IPS DF 6.9 (cell line): ENCODE measurements around the gene NRAP.

Source experiments
- DNase-seq: peaks from one replicate; pipeline ENCODE4 v3.0.0-alpha.2; 2013; ENCODE audit warnings: low read depth, low spot score
- H3K27ac ChIP-seq: one replicate; pipeline ENCODE4 v1.5.1; 2013; ENCODE audit warnings: low read length, control low read depth
- H3K27me3 ChIP-seq: 2 replicates; pipeline ENCODE4 v1.6.1; 2013; ENCODE audit warnings: mild to moderate bottlenecking, low read length; ENCODE audit not compliant: control insufficient read depth, insufficient read depth
- H3K36me3 ChIP-seq: 2 replicates; pipeline ENCODE4 v1.6.1; 2013; ENCODE audit warnings: low read length; ENCODE audit not compliant: control insufficient read depth, insufficient read depth
- H3K4me1 ChIP-seq: 2 replicates; pipeline ENCODE4 v1.6.1; 2013; ENCODE audit warnings: low read length; ENCODE audit not compliant: control insufficient read depth, insufficient read depth
- H3K4me3 ChIP-seq: 2 replicates; pipeline ENCODE4 v1.5.1; 2013; ENCODE audit warnings: mild to moderate bottlenecking, low read length
- H3K9me3 ChIP-seq: 2 replicates; pipeline ENCODE4 v1.6.1; 2013; ENCODE audit warnings: low read length, inconsistent platforms; ENCODE audit not compliant: control insufficient read depth, insufficient read depth
- WGBS: extraction: QIAGEN DNeasy Blood & Tissue Kit; methylation state at CpG from one replicate; pipeline ENCODE4 v1.1.7; 2013; ENCODE audit warnings: mixed read lengths, missing lambda C conversion rate; ENCODE audit not compliant: insufficient read length, insufficient coverage; 5-methylcytosine and 5-hydroxymethylcytosine counted together

Gene NRAP

DNA sequence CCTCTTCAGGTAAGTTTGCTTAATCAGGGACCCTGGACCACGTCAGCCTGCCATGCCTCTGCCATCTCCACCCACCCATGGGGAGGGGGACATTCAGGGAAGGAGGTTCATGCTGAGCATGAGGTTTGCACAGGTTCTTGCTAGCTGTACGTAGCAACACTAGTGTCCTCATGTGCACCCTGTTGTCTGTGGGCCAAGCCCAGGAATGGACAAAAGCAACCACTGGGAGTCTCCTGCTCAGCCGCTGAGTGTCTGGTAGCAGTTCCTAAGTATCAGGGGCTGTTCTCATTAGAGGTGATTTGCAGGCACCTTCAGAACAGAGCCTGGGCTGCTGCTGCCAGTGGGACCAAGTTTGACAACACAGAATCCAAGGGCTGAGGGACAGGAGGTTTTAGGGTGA is 33.8 kb upstream of the NRAP start:
- H3K9me3 ChIP-seq = no peaks in the 10 kb centered on the region
- no peak overlapping the region for H3K4me3 ChIP-seq
- H3K27me3 ChIP-seq = no peaks in the 10 kb centered on the region
- H3K36me3 ChIP-seq = no peaks in the 10 kb centered on the region
- DNase-seq = no peak
- no peaks in the 10 kb centered on the region for H3K4me1 ChIP-seq
- H3K27ac ChIP-seq = no peak overlapping the region
- no CpG with 5 or more reads among the region's 3 CpGs for WGBS

GRCh38 chr10:113695691-113696090 is 31.9 kb upstream of the NRAP start:
- Histone ChIP-seq H3K36me3 (no peaks in the 10 kb centered on the region), H3K27ac (no peak overlapping the region), H3K4me3 (no peak overlapping the region), H3K27me3 (no peaks in the 10 kb centered on the region), H3K4me1 (no peaks in the 10 kb centered on the region), H3K9me3 (no peaks in the 10 kb centered on the region)
- no CpG with 5 or more reads among the region's 1 CpG for WGBS
- DNase-seq = no peak

DNA sequence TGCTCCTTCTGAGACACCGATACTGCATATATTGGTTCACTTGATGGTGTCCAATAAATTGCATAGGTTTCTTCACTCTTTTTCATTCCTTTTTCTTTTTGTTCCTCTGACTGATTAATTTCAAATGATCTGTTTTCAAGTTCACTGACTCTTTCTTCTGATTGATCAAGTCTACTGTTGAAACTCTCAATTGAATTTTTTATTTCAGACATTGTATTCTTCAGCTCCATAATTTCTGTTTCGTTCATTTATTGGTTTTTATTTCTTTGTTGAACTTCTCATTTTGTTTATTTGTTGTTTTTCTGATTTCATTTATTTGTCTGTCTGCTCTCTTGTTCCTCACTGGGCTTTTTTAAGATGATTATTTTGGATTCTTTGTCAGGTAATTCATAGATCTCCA is 29.5 kb upstream of the NRAP start:
- Histone ChIP-seq H3K4me1 (no peaks in the 10 kb centered on the region), H3K27me3 (no peaks in the 10 kb centered on the region), H3K36me3 (no peaks in the 10 kb centered on the region), H3K4me3 (no peak overlapping the region), H3K27ac (no peak overlapping the region), H3K9me3 (no peaks in the 10 kb centered on the region)
- no peak for DNase-seq
- WGBS = no CpG with 5 or more reads among the region's 2 CpGs

- Histone ChIP-seq H3K27ac (no peak overlapping the region), H3K4me3 (no peak overlapping the region), H3K27me3 (no peaks in the 10 kb centered on the region), H3K9me3 (no peaks in the 10 kb centered on the region), H3K4me1 (no peaks in the 10 kb centered on the region), H3K36me3 (no peaks in the 10 kb centered on the region)
- DNase-seq = no peak
- no CpG with 5 or more reads among the region's 6 CpGs for WGBS
Observed at GRCh38 chr10:113692271-113692670, 28.4 kb upstream of the NRAP start.

DNA sequence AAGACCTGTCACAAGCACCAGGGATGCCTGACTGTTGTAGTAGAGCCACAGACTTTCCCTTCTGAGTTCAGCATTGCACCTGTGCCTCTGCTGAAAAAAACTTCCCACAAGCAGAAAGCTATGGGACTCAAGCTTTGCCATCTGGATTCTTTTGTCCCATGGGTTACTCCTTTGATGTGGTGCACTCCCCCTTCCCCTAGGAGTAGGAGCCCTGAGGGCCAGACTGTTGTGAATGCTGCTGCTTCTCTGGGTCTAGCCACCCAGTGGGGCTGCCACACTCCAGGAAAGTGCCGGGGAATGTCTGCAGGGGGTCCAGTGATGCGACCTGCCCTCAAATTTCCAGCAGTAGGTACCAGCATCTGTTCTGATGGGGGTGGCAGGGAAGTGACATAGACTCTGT is 27.5 kb upstream of the NRAP start:
- Histone ChIP-seq H3K4me1 (no peaks in the 10 kb centered on the region), H3K9me3 (no peaks in the 10 kb centered on the region), H3K4me3 (no peak overlapping the region), H3K27me3 (no peaks in the 10 kb centered on the region), H3K36me3 (no peaks in the 10 kb centered on the region), H3K27ac (no peak overlapping the region)
- no peak for DNase-seq
- no CpG with 5 or more reads among the region's 2 CpGs for WGBS

GRCh38 chr10:113690749-113691148 is 26.9 kb upstream of the NRAP start:
- no peak overlapping the region for H3K27ac ChIP-seq
- H3K4me3 ChIP-seq = no peak overlapping the region
- WGBS = no CpG with 5 or more reads among the region's 3 CpGs
- H3K9me3 ChIP-seq = no peaks in the 10 kb centered on the region
- no peak for DNase-seq
- no peaks in the 10 kb centered on the region for H3K36me3 ChIP-seq
- H3K4me1 ChIP-seq = no peaks in the 10 kb centered on the region
- no peaks in the 10 kb centered on the region for H3K27me3 ChIP-seq

GRCh38 chr10:113689574-113689973 is 25.7 kb upstream of the NRAP start:
- H3K9me3 ChIP-seq = no peaks in the 10 kb centered on the region
- no peak overlapping the region for H3K27ac ChIP-seq
- no peaks in the 10 kb centered on the region for H3K36me3 ChIP-seq
- DNase-seq = no peak
- H3K4me3 ChIP-seq = no peak overlapping the region
- H3K27me3 ChIP-seq = no peaks in the 10 kb centered on the region
- H3K4me1 ChIP-seq = no peaks in the 10 kb centered on the region
- no CpG with 5 or more reads among the region's 3 CpGs for WGBS

GRCh38 chr10:113689057-113689456 is 25.2 kb upstream of the NRAP start:
- DNase-seq = no peak
- no CpG with 5 or more reads among the region's 1 CpG for WGBS
- H3K4me3 ChIP-seq = no peak overlapping the region
- H3K4me1 ChIP-seq = no peaks in the 10 kb centered on the region
- H3K9me3 ChIP-seq = no peaks in the 10 kb centered on the region
- no peaks in the 10 kb centered on the region for H3K27me3 ChIP-seq
- no peaks in the 10 kb centered on the region for H3K36me3 ChIP-seq
- no peak overlapping the region for H3K27ac ChIP-seq

DNA sequence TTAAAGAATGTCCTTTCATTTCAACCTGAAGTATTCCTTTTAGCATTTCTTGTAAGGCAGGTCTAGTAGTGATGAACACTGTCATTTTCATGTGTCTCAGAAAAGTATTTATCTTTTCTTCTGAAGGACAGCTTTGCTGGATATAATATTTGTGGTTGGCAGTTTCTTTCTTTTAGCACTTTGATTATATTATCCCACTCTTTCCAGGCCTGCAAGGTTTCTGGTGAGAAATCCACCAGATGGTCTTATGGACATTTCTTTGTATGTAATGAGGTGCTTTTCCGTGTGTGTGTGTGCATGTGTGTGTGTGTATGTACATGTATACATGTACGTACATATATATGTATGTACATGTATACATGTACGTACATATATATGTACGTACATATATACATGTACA is 23.2 kb upstream of the NRAP start:
- DNase-seq = no peak
- Histone ChIP-seq H3K36me3 (no peaks in the 10 kb centered on the region), H3K27ac (no peak overlapping the region), H3K27me3 (no peaks in the 10 kb centered on the region), H3K9me3 (no peaks in the 10 kb centered on the region), H3K4me1 (no peaks in the 10 kb centered on the region), H3K4me3 (no peak overlapping the region)
- no CpG with 5 or more reads among the region's 4 CpGs for WGBS

GRCh38 chr10:113686028-113686427 is 22.2 kb upstream of the NRAP start:
- H3K9me3 ChIP-seq = no peaks in the 10 kb centered on the region
- no CpG with 5 or more reads among the region's 3 CpGs for WGBS
- H3K27me3 ChIP-seq = 0 out of 2 replicates have a peak, but pooled peaks cover 3% of the 10 kb centered on the region
- no peak overlapping the region for H3K27ac ChIP-seq
- H3K4me3 ChIP-seq = no peak overlapping the region
- no peaks in the 10 kb centered on the region for H3K36me3 ChIP-seq
- no peaks in the 10 kb centered on the region for H3K4me1 ChIP-seq
- DNase-seq = no peak

GRCh38 chr10:113683300-113683699 is 19.5 kb upstream of the NRAP start:
- no peak overlapping the region for H3K4me3 ChIP-seq
- WGBS = no CpG with 5 or more reads among the region's 2 CpGs
- no peaks in the 10 kb centered on the region for H3K9me3 ChIP-seq
- DNase-seq = no peak
- H3K27me3 ChIP-seq = 0 out of 2 replicates have a peak, but pooled peaks cover 3% of the 10 kb centered on the region
- H3K36me3 ChIP-seq = no peaks in the 10 kb centered on the region
- no peak overlapping the region for H3K27ac ChIP-seq
- H3K4me1 ChIP-seq = no peaks in the 10 kb centered on the region; the same call in 1 of the 2 replicates
